HuH-7.5 (cell line): ENCODE measurements around the gene CEP131.
"Not testable (repeated sequence)": the region's sequence is repeated elsewhere in the genome, so short reads cannot be mapped to it uniquely, and the experiment has no call there.

Experiments
- DNase-seq: peaks from one replicate; pipeline ENCODE4 v3.0.0; 2011; ENCODE audit warnings: low spot score

Gene CEP131

GRCh38 chr17:81165246-81166032 lies 57.3 kb downstream of the CEP131 start, which contains the start of gene PVALEF:
PVALEF (plus strand) TSS chr17:81165507; CDS start chr17:81181227, 15,720 bp downstream.
- peak; percentile 87 for DNase-seq

DNA sequence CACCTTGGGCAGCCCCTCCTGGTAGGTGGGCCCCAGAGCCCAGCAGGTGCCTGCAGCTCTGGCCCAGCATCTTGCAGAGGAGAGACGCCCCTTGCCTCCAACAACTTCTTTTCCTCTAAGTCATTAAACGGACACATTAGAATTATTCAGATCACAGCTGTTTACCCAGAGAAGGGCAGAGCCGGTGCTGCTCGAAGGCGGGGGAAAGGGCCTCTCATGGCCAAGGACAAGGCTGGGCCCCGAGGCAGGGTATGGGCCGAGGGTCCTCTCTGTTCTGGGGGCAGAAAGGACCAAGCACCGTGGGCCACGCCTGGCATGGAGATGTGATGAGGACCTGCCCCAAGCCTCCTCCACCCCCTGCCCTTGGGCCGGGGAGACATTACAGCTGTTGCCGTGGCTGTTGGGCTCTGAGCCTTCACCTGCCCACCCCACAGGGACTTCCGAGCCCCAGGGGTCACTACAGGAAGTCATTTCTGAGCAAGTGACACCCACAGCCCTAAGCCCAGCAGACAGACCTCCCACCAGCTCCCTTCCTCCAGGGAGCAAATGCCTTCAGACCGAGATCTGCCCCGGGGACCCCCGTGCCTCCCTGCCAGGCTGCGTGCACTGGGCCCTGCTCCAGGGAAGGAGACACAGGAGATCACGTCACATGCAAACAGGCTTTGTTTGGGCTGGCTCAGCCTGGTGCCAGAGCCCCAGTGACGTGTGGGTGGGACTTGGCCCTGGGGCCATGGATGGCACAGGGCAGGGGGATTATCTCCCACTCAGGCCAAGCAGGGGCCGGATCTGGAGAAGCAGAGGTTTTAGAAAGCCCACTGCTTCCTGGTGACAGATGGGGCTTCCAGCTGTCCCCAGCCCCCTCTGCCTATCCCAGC lies 58.2 kb downstream of the CEP131 start:
- no peak for DNase-seq

- DNase-seq = no peak
Measured at GRCh38 chr17:81163703-81164370, 58.9 kb downstream of the CEP131 start.

DNA sequence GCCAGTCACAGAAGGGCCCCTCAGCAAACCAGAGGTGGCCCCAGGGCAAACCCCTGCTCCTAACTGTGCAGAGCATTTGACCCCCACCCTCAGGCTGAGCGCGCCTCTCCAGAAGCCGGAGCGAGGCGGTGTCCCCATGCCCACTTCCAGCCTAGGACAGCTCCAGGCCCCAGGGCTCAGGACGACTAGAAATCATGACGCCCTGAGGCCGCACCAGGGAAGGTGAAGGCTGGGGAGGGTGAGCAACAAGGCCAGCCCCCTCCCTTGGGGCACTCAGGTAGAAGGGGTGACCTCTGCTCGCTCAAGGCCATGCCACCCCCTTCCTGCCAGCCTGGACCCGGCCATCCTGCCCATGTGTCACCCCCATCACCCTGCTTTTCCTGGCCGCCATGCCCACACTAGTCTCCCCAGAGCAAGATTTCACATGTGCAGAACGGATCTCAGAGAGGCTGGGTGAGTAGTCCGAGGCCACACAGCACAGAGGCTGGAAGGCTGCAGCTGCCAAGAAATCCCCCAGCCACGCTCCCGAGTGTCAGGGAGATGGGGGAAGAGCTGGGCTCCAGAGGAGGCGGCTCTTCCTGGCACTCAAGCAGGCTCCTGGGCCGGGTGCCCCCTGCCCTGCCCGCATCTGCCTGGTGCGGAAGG lies 59.6 kb downstream of the CEP131 start:
- no peak for DNase-seq

GRCh38 chr17:81162491-81162890 lies 60.3 kb downstream of the CEP131 start:
- no peak for DNase-seq

- DNase-seq = no peak
Measured at GRCh38 chr17:81161972-81162371, 60.8 kb downstream of the CEP131 start.

DNA sequence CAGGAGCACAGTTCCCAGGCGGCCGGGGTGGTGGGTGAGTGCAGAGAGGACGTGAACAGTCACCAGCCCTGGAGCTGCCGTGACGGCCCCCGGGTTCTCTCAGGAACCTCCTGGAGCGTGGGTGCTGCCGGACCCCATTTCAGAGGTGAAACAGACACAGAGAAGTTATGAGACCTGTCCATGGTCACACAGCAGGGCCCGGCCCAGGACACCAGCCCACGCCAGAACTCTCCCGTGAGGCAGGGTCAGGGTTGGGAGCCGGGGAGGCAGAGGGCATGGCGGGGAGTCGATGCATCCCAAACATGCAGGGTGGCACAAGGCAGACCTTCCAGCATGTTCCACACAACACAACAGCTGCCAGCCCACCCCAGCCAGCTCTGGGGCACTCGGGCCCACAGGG lies 61.2 kb downstream of the CEP131 start:
- no peak for DNase-seq

- DNase-seq = no peak
Measured at GRCh38 chr17:81160747-81161453, 61.9 kb downstream of the CEP131 start.

- DNase-seq = no peak
Measured at GRCh38 chr17:81160306-81160705, 62.5 kb downstream of the CEP131 start.

DNA sequence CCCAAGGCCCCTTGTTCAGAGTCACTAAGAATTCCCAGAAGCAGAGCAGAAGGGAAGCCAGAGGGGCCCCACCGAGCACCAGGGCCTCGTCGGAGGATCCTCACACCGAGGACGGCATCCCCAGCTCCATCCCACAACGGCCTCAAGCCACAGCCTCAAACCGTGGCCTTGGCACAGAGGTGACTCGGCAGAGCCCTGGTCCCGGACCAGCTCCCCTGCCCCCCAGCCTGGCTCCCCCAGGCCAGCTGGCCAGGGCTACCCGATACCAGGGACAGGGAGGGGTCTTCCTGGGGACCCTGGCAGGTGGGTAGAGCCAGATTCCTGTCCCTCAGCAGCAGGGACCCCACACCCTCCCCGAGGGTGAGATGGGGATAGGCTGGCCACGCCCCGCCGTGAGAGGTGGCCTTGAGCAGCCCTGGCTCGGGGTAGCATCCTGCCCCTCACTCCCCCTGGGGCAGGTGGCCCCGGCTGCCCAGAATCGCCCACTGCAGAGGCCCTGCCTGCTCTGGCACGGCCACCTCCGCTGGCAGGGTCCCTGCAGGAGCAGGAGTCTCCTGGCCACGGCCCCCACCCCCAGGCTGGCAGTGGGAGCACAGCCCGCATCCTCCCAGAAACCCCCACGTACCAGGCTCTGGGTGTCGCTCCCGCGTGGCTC lies 63.0 kb downstream of the CEP131 start:
- no peak for DNase-seq

GRCh38 chr17:81158688-81159590 lies 63.8 kb downstream of the CEP131 start:
- no peak for DNase-seq

- no peak for DNase-seq
Measured at GRCh38 chr17:81157848-81158687, 64.7 kb downstream of the CEP131 start.

- no peak for DNase-seq
Measured at GRCh38 chr17:81156866-81157805, 65.6 kb downstream of the CEP131 start.

DNA sequence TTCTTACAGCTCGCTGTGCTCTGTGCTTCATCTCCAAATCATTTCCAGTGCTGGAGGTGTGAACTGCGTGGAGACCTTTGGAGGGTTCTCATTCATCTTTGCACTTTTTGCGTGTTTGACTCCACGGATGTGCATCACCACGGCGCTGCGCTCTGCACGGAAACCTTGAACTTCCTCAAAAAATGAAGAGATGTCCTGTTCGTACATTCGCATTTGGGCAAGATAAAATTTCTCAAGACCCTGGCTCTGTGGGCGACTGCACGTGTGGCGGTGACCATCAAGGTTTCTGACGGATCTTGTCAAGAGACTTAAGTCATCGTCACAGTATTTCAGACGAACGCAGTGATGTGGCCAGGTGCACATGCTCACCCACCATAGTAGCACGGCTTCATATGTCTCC lies 67.8 kb downstream of the CEP131 start:
- DNase-seq = no peak

DNA sequence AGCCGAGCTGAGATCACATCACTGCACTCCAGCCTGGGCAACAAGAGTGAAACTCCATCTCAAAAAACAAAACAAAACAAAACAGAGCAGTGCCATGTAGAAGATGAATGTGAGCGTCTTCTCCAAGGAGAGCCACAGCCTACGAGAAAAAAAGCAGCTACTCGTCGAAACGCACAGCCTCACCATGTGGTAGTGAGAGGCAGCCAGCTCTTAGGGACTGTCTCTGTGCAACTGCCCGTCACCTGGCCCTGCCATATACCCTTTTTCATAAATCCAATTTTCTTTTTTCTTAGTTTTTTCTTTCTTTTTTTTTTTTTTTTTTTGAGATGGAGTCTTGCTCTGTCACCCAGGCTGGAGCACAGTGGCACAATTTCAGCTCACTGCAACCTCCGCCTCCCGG lies 68.7 kb downstream of the CEP131 start:
- DNase-seq = not testable (repeated sequence)

DNA sequence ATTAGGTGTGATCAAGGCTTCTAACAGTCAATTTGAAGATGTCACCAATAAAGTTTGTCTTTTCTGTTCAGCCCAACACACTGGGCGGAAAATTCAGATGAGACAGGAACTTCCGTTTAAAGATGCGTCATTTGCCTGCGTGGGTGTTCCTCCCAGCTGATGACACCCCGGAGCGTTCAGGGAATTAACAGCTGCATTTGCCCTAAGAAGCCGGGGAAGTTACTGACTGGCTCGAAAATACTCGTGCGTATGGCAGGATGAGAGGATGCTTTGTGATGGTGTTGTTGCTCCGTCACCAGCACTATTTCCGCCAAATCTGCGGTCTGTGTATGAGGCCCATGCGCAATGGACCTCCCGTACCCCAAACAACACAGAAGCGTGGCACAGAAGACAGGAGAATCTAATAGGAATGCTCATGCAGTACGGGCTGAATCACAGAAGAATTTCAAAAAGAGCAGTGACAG lies 69.4 kb downstream of the CEP131 start:
- no peak for DNase-seq

DNA sequence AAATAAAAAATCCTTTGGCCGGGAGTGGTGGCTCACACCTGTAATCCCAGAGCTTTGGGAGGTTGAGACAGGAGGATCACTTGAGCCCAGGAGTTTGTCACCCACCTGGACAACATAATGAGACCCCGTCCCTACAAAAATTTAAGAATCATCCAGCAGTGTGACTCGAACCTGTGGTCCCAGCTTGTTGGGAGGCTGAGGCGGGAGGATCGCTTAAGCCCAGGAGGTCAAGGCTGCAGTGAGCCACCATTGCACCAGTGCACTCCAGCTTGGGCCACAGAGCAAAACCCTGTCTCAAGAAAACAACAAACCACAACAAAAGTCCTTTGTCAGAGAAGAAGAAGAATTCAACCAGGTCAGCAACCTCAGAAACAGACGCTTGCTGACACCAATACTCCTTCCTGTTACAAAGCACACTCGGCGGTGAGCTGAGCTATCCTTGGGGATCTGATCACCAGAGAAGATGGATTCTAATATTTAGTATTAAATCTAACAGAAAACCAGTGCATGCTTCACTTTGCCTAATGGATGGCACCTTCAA lies 70.4 kb downstream of the CEP131 start:
- no peak for DNase-seq
